ENCODE results near the gene DLX4.

The DLX4 gene

DNA sequence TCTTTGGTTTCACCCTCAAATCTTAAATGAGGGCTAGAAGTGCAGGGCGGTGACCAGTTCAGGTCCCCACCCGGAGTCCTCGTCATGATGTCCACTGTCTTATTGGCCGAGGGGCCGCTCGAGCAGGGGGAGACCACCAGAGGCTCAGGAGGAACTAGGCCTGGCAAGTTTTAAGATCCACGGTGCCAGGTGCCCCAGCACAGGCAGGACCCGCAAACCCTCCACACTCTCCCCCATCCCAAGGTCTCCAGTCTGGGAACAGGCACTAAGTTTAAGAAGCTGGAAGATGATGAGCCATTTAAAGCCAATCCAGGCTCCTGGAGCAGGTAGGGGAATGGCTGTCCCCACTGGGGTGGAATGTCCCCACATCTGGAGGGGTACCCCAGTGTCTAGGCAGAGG is 21.9 kb downstream of the DLX4 start:
- FAIRE-seq, result no peak

DNA sequence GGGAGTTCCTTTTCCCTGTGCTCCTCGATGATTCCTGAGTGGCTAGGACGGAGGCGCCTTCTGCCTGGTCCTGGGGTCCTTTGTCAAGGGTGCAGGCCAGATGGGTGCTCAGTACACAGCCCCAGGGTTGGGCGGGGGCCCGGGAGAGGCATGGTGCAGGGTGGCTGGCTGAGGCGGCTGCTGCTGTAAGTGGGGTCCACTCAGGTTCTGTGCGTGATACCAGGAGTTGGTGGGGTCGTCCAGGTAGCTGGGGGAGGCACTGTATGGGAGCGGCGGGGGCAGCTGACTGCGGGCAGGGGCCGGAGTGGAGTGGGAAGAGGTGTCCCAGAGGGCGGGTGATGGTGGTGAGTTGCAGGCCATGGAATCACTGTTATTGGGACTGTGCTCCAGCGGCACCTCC is 22.4 kb downstream of the DLX4 start:
- no peak for FAIRE-seq

DNA sequence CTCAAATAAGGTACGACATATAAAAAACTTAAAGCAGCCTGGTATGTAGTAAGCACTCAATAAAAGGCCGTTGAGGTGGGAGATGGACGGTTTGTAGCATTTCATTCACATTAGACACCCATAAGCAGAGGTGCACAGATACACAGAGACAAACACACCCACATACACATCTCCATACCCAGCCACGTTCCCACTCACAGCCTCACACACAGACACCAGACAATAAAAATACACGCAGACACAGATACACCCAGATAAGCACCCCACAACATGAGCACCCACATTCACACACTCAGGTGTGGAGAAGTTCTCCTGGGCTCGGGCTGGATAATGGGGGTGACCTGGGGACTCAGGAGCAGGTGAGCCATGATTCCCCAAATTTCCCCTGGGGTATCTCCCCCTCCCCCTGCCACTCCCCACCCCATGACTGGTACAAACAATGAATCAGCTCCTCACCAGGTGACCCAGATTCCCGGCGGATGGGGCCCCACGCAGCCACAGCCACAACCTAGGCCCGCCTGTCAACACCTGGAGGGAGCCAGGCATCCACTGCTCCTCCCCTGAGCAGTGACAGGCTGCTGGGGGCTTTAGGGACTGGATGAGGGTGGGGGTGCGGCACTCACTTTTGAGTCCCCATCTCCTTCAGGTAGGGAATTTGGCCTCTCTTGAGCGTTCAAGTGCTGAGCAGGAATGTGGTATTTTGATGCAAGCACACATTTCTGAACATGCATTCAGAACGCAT is 23.4 kb downstream of the DLX4 start:
- FAIRE-seq, result no peak

DNA sequence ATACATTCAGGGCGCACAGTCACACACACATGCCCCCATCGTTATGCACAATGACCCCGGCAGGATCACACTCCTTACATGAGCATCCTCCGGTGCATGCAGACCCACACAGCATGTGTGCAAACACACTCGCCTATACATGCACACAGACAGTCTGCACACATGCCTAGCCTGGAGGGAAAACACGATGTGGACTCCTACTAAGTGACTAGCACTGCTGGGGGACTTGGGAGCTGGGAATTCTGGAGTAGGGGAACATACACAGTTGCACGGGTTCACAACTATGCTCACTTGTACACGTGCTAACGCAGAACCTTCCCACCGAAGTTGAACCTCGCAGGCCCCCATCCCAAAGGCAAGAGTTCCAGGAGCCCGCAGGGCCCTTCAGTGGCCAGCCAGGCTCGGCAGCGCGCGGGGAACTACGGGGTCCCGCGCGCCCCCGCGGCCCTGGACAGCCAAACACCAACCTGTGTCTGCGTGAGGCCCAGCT is 24.0 kb downstream of the DLX4 start:
- FAIRE-seq, result no peak

DNA sequence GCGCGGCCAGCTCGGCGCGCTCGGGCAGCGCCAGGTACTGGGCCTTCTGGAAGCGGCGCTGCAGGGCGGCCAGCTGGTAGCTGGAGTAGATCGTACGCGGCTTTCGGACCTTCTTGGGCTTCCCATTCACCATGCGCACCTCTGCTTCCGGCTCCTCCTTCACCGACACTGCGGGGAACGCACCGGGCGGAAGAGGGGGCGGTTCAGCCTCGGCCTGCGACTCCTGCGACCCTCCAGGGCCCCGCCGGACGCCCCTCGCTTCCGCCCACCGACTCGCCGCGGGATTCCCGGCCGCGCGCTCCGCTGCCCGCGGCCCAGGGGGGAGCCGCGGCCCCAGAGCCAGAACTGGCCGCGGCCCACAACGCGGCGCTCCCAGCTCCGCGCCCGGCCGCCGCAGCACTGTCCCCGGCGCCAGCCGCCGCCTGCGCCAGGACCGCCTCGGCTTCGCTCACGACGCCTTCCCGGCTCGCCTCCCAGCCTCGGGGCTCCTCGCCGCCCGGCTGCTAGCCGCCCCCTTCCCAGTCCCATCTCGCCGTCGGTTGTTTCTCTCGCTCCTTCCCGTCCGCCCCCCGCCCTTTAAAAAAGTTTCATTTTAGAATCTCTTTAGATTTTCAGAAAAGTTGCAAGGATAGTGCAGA is 24.6 kb downstream of the DLX4 start:
- FAIRE-seq, result no peak

DNA sequence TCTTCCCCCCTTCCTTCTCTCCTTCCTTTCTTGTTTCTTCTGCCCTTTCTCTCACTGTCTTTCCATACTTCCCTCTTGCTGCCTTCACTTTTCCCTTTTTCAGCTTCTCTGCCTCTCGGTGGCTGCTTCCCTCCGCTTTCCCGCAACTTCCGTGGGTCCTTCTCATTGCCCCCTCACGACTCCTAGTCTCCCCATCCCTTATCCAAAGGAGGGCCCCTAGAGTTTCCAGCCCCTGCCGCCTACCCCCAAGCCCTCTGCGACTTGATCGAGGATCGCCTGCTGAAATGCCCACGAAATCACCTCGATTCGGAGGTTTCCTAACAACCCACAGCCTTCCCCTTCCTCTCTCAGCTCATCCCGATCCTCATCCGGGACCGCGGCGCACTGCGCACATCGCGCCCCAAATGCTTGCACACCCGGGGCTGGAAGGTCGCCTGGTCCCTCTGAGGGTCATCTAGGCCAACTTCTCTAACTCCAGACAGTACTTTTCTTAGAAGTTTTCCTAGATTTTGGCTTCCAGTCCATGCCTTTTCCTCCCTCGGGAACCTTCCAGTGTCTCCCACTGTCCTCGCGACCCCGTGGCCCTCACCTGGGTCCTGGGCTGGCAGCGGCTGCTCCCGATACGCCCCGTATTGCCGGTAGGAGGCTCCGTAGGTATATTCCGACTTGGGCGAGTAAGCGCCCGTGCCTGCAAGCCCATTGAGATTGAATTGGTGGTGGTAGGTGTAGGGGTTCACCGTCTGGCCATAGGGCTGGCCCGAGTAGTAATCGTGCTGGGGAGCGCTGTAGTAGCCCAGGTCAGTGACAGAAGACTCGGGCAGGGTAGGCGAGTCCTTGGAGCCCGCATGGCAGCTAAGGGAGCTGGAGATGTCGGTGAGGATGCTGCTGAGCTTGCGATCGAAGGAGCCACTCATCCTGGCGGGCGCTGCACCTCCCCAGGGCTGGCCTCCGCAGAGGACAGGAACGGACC is 25.4 kb downstream of the DLX4 start:
- no peak for FAIRE-seq

DNA sequence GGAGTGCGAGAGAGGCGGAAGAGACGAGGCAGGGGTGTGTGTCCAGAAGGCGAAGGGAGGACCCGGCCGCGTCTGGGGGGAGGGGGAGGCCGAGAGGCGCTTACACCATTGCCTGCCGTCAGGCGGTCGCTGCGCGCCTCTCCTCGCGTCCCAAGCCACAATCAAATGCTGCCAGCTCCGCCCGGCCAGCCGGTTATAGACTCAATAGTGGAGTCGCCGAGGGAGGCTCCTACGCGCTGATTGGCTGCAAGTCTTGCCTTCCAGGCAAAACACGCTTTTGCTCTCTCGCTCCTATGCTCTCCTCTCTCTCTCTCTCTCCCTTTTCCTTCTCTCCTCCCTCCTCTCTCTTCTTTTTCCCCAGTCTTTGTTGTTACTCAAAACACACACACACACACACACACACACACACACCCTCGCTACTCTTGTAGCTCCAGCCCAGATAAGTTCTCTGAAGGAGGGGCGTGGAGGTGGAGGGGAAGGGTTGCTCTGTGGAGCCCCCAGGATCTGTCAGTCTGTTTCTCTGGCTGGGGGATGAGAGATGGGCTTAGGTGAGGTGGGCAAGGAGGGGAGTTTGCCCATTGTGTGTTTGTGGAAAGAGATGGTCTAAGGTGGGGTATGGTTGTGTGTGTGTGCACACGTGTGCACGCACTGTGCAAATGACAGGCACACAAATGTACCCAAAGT is 26.2 kb downstream of the DLX4 start, which contains the start of gene DLX3:
DLX3 (minus strand) TSS at position 170 of the 684 bp plus-strand sequence. CDS start 226 bp downstream, outside the sequence.
- FAIRE-seq, result peak; percentile 93

DNA sequence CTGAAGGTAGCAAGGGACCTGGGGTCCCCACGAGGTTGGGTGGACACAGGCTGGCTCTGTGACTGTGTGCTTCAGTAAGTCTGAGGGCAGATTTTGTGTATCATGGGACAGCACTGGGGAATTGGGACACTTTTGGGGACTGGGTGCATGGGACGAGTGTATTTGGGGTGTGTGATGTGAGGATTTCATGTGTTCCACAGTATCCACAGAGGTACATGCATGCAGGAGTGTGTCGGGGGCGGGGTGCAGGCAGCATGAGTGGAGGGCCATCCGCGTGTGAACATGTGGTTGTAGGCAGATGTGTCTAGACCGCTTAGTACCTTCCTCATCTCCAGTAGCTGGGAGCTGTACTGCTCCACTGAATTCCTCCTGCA is 27.1 kb downstream of the DLX4 start:
- no peak for FAIRE-seq

DNA sequence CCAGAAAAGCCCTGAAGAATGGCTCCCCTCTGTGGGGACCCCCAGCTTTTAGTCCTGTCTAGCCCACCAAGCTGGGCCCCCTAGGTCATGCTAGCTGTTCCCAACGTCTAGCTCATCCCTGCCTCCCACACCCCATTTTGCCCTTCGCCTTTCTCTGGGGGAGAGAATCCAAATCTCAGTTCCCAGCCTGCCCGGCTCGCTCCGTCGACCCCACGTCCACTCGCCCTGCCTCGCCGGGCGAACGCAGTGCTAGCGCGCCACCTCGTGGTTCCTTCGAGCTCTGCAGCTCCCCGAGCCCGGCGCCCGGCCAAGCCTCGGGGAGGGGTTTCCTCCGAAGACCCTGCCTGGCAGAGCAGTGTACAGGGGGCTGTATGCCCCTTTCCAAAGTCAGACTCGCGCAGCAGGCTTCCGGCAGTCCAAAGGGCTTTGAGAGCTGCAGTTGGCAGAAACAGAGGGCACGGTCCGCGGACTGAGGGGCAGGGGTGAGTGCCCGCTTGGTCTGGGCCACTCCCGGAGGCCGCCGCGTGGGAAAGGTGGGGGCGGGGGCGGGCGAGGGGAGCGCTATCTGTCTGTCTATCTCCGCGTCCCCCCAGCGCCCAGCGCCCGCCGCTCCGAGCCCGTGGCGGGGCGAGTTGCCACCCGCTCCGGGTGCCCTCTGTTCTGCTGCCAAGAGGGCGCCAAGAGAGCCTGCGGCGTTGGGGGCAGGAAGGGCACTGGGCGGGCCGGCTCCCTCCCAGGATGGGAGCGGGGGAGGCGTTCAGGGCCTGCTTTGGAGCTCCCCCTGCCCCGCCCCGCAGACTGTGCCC is 27.7 kb downstream of the DLX4 start:
- FAIRE-seq, result no peak

DNA sequence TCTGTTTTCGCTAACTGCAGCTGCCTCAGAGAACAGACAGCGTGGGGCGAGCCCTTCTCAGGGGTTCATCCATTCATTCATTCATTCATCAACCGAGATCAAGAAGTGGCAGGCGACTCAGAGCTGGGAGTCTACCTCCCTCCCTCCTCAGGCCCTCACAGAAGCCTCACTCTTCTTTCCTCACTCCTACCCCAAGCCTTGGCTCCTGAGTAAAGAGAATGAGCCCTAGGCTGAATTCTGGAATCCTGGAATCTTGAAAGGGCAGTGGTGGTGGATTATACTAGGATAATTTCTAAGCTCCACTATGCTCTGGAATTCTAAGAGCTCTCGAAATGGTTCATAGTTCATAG is 28.3 kb downstream of the DLX4 start:
- no peak for FAIRE-seq

DNA sequence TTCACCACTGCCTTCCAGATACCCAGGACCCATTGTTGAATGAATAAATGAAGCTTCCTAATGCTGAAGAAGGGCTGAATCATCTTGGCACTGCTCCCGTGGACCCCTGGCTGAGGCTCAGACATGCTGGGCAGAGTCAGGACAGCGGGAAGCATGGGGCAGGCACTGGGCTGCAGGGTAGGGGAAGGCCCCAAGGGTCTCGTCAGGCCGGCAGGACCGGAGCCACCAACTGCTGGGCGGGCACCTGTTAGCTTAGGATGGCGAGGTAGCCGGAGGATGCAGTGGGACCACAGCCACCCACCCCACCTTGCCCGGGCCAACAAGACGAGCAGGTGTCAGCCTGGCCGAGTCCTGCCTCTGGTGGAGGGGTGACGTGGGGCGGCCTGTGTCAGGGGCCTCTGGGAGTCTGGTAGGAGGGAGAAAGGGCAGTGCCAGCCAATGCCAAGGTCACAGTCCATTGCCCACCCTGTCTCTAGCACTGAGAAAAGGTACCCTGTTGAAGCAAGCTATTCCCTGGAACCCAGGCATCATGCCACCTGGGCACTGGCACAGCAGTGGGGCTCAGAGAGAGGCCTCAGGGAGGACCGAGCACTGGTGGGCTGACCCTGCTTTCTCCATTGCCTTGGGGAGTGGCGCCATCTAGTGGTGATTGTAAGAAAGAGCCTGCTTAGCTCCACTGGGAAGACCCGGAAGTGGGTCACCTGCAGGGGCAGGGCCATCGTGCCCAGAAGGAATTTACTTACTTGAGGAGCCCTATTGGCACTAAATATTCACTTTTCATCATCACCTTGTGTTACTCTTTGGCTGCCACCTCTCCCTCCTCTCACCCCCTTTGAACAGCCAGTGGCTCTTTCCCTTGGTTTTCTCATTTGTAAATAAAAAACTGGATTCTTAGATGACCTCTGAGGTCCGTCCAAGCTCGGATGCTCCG is 29.0 kb downstream of the DLX4 start:
- FAIRE-seq, result peak; percentile 70

DNA sequence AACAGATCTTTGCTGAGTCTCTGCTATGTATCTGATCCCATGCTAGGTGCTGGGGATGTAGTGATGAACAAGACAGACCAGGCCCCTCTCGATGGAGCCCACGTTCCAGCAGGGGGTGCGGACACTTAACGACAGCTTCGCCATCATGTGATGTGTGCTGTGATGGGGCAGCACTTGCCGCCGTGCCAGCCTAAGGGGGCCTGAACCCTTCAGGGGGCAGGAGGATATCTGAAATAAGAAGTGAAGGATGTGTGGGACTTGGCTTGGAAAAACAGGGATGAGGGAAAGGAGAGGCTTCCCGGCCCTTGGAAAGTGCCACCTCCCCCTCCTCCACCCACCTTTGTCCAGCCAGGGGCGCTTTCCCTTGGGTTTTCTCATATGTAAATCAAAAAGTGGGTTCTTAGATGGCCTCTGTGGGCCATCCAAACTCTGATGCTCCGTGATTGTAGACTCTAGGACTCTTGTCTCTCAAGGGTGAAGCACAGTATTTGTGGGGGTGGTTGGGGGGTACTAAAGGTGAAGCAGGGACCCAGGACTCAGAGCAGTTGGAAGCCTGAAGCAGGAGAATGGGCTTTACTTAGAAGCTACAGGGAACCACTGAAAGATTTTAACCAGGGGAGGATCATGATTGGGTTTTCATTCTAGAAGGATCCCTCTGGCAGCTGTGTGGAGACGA is 30.0 kb downstream of the DLX4 start:
- FAIRE-seq, result no peak

DNA sequence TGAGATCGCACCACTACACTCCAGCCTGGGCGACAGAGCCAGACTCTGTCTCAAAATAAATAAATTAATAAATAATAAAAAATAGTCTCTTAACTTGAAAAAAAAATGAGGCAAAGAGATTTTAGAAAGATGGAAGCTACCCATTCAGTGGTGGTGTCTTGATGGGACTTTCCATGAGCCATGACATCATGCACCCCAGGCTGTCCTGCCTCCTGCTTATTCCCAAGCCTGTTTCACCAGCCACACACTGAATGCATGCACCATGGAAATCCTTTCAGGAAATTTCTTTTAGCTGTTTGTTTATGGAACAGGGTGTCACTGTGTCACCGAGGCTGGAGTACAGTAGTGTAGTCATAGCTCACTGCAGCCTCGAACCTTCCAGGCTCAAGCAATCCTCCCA is 34.9 kb downstream of the DLX4 start:
- FAIRE-seq, result no peak

DNA sequence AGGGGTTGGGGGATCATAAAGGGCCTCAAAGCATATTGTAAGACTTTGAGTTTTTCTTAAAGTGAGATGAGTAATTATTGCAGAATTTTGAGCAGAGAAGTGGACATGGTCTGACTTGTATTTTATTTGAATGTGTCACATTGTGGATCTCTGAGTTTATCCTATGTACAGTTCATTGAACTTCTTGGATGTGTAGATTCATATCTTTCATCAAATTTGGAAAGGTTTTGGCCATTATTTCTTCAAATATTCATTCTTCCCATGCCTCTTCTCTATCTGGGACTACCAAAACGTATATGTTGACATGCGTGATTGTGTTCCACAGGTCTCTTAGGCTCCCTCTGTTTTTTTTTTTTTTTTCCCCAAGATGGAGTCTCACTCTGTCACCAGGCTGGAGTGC is 40.3 kb downstream of the DLX4 start:
- FAIRE-seq, result no peak

DNA sequence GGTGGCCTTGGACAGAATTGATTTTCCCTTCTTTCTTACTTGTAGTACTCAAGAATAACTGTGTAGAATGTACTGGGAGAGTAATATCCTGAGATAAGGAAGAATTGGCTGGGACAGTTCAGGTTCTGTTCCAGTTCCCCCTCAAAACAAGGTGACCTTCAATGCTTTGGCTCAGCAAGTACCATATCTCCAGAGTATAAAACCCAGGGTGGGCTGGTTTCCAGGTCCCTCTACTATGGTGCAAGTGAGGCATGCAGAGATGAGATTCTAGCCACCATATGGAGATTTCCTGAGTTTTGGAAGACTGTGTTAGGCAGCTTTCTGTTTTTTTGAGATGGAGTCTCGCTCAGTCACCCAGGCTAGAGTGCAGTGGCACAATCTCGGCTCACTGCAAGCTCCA is 44.1 kb downstream of the DLX4 start:
- no peak for FAIRE-seq

DNA sequence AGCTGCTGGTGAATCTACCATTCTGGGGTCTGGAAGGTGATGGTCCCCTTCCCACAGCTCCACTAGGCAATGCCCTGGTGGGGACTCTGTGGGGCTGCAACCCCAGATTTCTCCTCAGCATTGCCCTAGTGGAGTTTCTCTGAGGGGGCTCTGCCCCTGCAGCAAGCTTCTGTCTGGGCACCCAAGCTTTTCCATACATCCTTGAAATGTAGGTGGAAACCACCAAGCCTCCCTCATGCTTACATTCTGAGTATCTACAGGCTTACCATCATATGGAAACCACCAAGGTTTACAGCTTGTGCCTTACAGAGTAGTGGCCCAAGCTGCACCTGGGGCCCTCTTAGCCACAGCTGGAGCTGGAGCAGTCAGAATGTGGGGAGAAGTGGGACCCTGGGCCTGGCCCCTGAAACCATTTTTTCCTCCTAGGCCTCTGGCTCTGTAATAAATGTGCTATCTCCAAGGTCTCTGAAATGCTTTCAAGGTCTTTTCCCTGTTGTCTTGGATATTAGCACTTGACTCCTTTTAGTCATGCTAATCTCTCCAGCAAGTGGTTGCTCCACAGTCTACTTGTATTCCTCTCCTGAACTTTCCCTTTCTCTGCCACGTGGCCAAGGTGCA is 45.6 kb downstream of the DLX4 start:
- no peak for FAIRE-seq

DNA sequence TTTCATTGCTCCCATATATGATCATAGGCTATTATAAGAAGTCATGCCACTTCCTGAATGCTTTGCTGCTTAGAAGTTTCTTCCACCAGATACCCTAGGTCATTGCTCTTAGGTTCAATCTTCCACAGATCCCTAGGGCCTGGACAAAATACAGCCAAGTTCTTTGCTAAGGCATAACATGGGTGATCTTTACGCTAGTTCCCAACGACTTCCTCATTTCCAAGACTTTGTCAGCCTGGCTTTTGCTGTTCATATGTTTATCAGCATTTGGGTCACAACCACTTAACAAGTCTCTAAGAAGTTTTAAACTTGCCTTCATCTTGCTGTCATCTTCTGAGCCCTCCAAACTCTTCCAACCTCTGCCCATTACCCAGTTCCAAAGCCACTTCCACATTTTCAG is 46.2 kb downstream of the DLX4 start:
- no peak for FAIRE-seq

DNA sequence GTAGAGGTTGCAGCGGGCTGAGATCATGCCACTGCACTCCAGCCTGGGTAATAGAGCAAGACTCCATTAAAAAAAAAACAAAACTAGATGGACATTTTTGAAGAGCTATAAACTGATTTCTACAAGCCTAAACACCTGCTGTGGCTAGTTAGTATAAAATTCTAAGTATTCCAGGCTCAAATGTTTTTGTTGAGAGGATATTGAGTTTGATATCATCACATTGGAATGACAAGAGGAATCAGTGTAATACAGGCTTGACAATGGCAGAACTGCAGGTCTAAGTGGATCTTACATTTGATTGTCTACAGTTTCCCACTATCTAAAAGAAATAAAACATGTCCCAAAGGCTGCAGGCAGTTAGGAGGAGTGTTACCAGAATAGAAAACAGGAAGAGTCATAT is 49.9 kb downstream of the DLX4 start:
- no peak for FAIRE-seq

DNA sequence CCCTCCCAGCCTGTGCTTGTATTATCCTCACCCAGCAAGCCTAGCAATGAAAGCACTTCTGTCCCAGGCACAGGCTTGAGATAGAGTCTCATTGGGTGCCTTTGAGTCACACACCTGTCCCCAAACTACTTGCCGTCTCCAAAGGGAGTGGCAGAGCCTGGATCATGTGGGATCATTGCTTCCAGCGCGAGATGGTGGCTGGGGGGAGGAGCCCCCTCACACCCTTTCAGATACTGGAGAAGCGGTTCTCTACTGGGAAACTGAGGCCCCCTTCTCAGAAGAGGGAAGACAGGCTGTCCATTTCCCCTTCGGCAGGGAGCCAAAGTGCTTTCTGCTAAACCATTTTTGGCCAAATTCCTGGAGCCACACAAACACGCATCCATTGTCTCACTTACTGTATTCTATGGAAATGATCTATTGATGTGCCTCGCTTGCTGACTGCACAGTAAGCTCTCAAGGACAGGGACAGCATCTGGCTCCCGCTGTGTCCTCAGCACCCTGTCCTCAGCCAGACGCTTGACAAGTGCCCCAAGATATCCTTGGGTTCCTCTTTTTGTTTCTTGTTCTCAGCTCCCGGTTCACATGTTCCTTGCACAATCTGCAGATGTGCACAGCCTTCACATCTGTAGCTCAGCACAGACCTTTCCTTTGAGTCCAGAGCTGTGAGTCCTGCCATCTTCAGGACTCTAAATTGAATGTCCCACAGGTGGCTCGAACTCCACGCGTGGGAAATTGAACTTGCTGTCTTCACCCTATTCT is 52.0 kb downstream of the DLX4 start:
- no peak for FAIRE-seq
